ENCODE measurements around the gene ACAD10. TPM values are rescaled to one million over a fixed set of nuclear protein-coding genes. Genes with fewer than 3 reads are reported as not detected.
"Not testable (repeated sequence)": the region's sequence is repeated elsewhere in the genome, so short reads cannot be mapped to it uniquely, and the experiment has no call there.

Gene ACAD10
- total RNA-seq (ENCODE audit: insufficient read depth, low replicate concordance), result 1.9 TPM

- DNase-seq (ENCODE audit: low spot score), result peak; percentile 95
Observed at GRCh38 chr12:111685811-111686573, at the start of gene ACAD10, which contains the start of gene BRAP. Gene ACAD10, plus strand, starts transcription at chr12:111686053. Its CDS starts 6,657 bp downstream, at chr12:111692710. Gene BRAP, minus strand, starts transcription at chr12:111685956. Its CDS starts 164 bp downstream, at chr12:111685792.

GRCh38 chr12:111636209-111636945 is 49.5 kb upstream of the ACAD10 start:
- DNase-seq (ENCODE audit: low spot score), result peak; percentile 92

- DNase-seq (ENCODE audit: low spot score), result peak; percentile 19
Observed at GRCh38 chr12:111638556-111638955, 47.3 kb upstream of the ACAD10 start.

GRCh38 chr12:111640506-111640905 is 45.3 kb upstream of the ACAD10 start:
- DNase-seq (ENCODE audit: low spot score), result no peak

- peak; percentile 20 for DNase-seq (ENCODE audit: low spot score)
Observed at GRCh38 chr12:111642681-111643426, 43.0 kb upstream of the ACAD10 start.

GRCh38 chr12:111643427-111643826 is 42.4 kb upstream of the ACAD10 start:
- peak; percentile 85 for DNase-seq (ENCODE audit: low spot score)

- no peak for DNase-seq (ENCODE audit: low spot score)
Observed at GRCh38 chr12:111645433-111645832, 40.4 kb upstream of the ACAD10 start.

- DNase-seq (ENCODE audit: low spot score), result no peak
Observed at GRCh38 chr12:111650912-111651311, 34.9 kb upstream of the ACAD10 start.

GRCh38 chr12:111652530-111652929 is 33.3 kb upstream of the ACAD10 start:
- not testable (repeated sequence) for DNase-seq (ENCODE audit: low spot score)

- no peak for DNase-seq (ENCODE audit: low spot score)
Observed at GRCh38 chr12:111653596-111653995, 32.3 kb upstream of the ACAD10 start.

- no peak for DNase-seq (ENCODE audit: low spot score)
Observed at GRCh38 chr12:111655356-111655755, 30.5 kb upstream of the ACAD10 start.

GRCh38 chr12:111656016-111656415 is 29.8 kb upstream of the ACAD10 start:
- DNase-seq (ENCODE audit: low spot score), result no peak

- DNase-seq (ENCODE audit: low spot score), result no peak
Observed at GRCh38 chr12:111664499-111664898, 21.4 kb upstream of the ACAD10 start.

- DNase-seq (ENCODE audit: low spot score), result peak; percentile 38
Observed at GRCh38 chr12:111664961-111665865, 20.6 kb upstream of the ACAD10 start.

- no peak for DNase-seq (ENCODE audit: low spot score)
Observed at GRCh38 chr12:111672822-111673381, 13.0 kb upstream of the ACAD10 start.

GRCh38 chr12:111673503-111673902 is 12.3 kb upstream of the ACAD10 start:
- DNase-seq (ENCODE audit: low spot score), result peak; percentile 18

GRCh38 chr12:111677186-111677585 is 8.7 kb upstream of the ACAD10 start:
- no peak for DNase-seq (ENCODE audit: low spot score)

- DNase-seq (ENCODE audit: low spot score), result not testable (repeated sequence)
Observed at GRCh38 chr12:111684485-111685198, 1.2 kb upstream of the ACAD10 start.

GRCh38 chr12:111685322-111685810 is 487 bp upstream of the ACAD10 start:
- no peak for DNase-seq (ENCODE audit: low spot score)
